Activated CD4-positive, alpha-beta T cell treated with anti-CD3 and anti-CD28 coated beads, Interleukin-2, amount 50 U/mL, for 16 hours (primary cell): Measurements from ENCODE around the gene LAG3.

ENCODE experiments used
- DNase-seq: peaks from one replicate; pipeline ENCODE4 v3.0.0-alpha.2; 2020

The LAG3 gene

DNA sequence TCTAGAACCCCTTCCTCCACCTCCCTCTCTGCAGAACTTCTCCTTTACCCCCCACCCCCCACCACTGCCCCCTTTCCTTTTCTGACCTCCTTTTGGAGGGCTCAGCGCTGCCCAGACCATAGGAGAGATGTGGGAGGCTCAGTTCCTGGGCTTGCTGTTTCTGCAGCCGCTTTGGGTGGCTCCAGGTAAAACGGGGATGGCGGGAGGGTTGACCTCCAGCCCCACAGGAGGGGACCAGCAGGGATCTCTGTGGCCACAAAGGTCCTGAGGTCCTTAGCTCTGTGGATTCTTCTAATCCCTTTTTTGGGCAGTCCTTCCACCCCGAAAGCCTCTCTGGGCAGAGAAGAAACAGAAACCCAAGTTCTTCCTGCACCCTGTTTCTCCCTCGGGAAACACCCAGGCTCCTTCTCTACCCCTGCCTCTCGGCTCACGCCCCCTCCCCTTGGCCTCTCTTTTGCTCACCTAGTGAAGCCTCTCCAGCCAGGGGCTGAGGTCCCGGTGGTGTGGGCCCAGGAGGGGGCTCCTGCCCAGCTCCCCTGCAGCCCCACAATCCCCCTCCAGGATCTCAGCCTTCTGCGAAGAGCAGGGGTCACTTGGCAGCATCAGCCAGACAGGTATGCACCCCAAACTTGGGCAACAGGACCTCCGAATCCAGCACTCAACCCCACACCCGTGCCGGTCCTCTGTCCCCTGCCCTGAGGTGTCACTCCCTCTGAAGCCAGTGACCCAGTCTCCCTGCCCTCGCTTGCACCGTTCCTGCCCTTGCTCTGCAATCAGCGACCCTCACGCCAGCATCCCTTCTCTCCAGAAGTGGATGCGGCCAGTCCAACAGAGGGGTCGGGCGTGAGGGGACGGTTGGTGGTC, 638 bp downstream of the LAG3 start:
- DNase-seq = no peak

DNA sequence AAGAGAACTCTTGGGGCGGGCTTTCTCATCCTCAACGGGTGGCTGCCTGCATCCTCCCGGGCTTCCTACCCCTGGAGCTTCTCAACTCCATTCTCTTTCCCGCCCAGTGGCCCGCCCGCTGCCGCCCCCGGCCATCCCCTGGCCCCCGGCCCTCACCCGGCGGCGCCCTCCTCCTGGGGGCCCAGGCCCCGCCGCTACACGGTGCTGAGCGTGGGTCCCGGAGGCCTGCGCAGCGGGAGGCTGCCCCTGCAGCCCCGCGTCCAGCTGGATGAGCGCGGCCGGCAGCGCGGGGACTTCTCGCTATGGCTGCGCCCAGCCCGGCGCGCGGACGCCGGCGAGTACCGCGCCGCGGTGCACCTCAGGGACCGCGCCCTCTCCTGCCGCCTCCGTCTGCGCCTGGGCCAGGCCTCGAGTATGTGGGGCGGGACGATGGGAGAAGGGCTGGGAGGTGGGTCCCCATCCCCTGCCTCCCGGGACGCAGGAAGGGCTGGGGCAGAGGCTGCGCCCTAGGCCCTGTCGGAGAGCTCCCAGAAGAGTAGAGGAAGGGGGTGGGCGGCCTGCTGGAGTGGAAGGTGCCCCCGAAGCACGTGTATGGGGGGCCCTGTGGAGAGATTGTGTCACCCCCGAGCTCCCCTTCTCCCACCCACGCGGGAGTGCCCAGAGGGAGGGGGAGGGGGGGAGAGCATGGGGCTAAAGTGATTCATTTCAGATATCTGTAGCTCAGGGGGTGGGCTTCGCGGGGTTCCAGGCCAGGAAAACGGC, 1.5 kb downstream of the LAG3 start:
- no peak for DNase-seq

DNA sequence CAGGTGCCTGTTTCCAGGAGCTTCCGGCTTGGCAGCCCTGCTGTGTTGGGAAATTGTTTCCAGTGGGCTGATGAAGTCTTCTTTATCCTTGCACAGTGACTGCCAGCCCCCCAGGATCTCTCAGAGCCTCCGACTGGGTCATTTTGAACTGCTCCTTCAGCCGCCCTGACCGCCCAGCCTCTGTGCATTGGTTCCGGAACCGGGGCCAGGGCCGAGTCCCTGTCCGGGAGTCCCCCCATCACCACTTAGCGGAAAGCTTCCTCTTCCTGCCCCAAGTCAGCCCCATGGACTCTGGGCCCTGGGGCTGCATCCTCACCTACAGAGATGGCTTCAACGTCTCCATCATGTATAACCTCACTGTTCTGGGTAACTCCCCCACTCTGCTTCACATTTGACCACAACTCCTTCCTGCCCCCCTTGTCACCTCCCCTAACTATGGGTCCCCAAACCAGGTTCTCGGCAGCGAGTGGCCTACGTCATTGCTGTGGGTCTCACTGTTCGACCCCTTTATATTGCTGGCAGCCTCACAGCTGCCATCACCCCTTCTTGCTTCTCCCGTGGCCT, 2.3 kb downstream of the LAG3 start:
- no peak for DNase-seq

DNA sequence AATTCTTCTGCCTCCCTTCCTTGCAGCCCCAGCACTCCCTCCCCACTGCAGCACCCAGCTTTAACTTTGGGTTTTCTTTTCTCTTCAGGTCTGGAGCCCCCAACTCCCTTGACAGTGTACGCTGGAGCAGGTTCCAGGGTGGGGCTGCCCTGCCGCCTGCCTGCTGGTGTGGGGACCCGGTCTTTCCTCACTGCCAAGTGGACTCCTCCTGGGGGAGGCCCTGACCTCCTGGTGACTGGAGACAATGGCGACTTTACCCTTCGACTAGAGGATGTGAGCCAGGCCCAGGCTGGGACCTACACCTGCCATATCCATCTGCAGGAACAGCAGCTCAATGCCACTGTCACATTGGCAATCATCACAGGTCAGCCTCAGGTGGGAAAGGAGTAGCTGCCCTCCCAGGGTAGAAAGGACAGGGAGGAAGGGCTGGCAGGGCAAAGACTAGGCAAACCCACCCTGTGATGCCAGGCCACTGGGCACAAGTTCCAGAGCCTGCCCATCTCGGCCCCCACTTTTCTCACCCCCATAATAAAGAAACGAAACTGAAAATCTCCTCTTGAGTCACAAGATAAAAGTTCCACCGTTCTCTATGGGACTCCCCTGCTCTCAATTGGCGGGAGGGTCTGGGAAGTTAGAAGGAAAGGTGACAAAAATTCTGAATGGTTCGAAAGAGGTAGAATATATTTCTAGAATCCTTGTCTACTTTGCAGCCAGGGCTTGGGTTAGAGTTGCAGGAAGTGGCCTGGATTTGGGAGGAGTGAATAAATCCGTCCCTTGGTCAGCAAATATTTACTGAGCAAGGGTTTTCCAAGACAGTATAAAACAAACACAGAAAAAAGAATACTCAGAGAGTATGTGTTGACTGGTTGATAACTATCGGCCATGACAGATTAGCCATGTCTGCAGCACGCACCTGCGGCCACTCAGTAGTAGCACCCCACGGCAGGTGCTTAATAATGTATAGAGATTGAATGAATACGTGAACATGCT, 3.2 kb downstream of the LAG3 start:
- no peak for DNase-seq

DNA sequence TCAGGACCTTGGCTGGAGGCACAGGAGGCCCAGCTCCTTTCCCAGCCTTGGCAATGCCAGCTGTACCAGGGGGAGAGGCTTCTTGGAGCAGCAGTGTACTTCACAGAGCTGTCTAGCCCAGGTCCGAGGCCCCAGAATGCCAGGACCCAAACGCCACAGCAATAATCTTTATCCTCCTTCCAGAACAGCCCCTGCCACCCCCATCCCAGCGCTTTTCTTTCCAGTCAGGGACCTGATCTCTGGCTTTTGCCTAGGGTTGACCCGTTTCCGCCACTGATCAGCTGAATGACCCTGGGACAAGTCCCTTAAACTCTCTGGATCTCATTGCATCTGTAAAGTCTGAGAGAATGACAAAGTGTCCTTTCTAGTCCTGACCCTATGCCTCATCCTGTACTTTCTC, 5.1 kb downstream of the LAG3 start:
- DNase-seq = no peak

DNA sequence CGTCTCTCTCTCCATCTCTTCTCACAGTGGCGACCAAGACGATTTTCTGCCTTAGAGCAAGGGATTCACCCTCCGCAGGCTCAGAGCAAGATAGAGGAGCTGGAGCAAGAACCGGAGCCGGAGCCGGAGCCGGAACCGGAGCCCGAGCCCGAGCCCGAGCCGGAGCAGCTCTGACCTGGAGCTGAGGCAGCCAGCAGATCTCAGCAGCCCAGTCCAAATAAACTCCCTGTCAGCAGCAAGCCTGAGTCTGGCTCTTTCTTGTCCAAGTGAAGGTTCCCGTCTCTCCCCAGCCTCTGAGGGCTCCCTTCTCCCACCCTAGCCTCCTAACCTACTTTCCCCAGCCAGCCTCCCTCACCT, 5.9 kb downstream of the LAG3 start:
- no peak for DNase-seq

DNA sequence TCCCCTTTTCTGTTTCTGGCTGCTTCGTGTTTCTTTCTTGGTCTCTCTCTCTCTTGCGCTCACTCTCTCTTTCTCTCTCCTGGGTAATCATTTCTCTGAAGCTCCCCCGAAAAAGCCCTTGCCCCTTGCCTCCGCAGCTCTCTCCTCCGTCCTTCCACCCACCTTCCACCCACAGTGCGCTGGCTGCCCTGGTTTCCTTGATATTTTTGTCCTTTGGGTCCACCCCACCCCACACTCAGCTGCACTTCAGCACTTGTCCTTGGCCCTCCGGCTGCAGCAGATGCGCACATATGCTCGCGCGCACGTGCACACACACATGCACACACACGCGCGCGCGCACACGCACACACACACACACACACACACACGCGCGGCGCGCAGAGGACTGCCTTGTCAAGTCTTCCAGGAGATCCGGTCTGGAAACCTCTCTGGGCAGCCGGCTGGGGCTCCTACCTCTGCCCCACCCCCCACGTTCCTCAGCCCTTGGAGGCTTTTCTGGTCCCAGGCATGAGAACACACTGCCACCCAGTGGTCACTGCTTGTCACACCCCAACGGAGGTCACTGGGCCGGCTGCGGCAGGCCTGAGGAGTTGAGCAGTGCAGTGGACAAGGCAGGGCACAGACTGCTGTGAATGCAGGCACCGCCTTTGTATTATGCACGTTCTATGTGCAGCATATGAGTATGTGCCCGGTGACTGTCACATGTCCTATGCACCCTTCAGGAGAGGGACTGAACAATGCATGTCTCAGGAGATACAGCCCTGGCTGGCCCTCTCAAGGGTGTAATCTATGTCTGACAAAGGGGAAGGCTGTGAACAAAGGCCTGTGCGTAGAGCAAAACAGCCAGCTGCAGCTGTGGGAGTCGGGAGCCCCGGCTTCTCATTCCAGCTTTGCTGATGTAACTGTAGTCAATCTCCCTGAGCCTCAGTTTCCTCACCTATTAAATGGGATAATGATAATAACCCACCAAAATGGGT, 6.5 kb downstream of the LAG3 start:
- peak; percentile 92 for DNase-seq

DNA sequence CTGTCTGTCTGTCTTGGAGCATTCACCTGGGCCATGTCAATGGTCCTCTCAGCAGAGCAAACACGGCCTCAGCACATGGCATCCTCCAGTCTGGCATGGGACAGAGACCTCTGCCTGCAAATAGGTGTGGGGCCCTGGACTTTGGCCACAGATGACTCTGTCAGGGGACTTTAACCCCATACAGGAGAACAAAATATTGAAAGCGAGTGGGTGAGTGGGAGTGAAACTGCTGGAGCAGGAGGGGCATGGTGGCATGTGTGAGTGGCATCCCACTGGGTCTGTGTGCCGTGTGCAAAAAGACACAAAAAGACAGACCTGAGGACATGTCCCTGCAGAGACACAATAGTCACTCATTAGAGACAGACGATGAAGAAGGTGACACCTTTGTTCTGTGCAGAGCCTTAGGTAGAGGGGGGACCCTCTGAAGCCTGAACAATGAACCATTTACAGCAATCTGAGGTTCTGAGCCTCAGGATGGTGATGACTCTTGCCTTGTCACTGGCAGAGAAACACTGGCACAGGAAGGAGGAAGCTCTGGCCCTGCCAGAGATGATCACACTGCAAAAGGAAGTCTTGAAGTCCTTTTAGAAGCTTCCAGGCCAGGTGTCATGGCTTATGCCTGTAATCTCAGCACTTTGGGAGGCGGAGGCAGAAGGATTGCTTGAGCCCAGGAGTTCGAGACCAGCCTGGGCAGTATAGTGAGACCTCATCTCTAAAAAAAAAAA, 7.5 kb downstream of the LAG3 start:
- no peak for DNase-seq

DNA sequence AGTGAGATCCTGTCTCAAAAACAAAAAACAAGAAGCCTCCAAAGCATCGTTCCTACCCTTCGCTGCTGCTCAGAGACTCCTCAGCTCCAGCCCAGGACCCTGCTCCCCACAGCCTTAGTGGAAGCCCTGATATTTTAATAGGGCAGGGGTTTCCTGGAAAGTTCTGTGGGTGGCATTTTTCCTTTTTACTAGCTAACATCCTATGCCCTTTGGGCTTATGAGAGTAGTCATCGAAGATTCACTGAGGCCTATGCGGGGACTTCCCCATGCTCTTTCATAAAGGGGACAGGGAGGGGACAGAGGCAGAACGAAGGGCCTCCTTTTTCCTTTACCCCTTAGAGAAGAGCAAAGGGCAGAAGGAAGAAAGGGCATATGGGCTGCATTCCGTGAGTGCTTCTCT, 8.3 kb downstream of the LAG3 start:
- peak; percentile 54 for DNase-seq

DNA sequence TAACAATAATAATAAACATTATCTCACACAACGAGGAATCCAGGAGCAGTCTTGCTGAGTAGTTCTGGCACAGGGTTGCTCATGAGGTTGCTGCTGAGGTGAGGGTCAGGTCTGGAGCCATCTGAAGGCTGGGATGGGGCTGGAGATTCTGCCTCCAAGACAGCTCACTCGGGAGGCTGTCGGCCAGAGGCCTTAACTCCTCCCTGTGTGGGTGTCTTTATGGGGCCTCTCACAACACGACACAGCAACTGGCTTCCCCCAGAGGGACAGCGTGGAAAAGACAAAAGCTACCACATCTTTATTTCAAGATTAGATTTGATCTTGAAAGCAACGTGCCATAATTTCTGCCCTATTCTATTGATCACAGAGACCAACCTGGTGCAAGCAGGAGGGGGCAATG, 9.8 kb downstream of the LAG3 start:
- no peak for DNase-seq

DNA sequence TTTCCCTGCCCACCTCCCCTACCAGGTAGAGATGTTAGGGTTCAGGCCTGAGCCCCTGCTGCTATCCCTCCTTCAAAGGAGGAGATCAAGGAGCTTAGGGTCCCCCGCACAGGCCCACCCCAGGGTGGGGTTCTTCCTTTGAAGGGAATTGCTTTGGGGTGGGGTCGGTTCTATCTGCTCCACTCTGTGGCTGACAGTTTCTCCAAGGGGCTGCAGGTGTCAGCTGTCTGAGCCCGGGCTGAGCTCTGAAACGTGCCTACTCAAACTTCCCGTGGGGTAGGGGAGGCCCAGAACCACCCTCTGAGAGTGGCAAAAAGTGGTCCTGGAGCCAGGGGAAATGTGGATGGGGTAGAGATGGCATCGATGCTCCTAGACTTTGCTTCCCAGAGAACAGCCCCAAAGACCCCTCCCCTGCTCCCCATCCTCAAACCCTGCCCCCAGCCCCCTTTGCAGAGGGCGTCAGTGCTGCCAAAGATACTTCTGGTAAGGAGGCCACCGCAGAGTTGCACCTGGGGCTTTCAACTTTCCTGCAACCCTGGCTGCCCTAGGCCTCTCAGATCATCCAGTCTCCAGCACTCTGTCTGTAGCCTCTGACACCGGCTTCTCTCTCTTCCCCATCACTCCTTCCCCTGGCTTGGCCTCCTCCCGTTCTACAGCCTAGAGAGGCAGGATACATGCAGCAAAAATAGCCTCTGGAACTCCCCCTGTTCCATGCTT, 10.7 kb downstream of the LAG3 start:
- no peak for DNase-seq

DNA sequence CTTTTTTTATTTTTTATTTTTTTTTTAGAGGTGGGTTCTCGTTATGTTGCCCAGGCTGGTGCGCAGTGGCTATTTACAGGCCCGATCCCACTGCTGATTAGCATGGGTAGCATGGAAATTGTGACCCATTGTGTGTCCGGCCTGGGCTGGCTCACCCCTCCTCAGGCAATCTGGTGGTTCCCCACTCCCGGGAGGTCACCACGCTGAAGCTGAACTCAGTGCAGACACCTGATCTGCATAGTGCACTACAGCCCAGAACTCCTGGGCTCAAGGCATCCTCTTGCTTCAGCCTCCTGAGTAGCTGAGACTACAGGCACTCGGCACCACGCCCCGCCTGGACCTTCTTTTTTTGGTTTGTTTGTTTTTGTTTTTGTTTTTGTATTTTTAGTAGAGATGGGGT, 11.5 kb downstream of the LAG3 start:
- DNase-seq = no peak

DNA sequence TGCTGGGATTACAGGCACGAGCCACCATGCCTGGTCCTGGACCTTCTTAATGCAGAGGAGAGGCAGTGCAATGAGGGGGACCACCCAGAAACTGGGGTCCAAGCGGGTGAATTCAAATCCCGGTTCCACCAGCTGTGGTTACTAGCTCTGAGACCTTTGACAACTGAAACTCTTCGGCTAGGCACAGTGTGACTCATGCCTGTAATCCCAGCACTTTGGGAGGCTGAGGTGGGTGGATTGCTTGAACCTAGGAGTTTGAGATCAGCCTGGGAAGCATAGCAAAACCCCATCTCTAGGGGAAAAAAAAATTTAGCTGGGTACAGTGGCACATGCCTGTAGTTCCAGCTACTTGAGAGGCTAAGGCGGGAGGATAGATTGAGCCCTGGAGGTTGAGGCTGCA, 12.0 kb downstream of the LAG3 start:
- DNase-seq = no peak

DNA sequence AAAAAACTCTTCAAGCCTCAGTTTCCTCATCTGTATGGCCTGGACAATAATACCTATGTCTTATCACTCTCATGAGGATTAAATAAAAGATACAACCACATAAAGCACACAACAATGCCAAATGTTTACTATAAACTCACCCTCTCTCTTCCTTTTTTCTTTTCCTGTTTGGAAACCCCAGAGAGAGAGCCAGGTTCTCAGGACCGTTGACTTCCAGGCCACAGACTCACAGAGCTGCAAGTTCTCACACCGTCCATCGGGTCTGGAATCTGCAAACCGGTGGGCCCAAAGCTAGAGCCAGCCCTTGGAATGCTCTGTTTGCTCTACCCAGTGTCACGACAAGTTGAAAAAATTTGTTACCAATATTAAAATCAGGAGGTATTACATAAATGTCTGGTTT, 12.4 kb downstream of the LAG3 start:
- no peak for DNase-seq

DNA sequence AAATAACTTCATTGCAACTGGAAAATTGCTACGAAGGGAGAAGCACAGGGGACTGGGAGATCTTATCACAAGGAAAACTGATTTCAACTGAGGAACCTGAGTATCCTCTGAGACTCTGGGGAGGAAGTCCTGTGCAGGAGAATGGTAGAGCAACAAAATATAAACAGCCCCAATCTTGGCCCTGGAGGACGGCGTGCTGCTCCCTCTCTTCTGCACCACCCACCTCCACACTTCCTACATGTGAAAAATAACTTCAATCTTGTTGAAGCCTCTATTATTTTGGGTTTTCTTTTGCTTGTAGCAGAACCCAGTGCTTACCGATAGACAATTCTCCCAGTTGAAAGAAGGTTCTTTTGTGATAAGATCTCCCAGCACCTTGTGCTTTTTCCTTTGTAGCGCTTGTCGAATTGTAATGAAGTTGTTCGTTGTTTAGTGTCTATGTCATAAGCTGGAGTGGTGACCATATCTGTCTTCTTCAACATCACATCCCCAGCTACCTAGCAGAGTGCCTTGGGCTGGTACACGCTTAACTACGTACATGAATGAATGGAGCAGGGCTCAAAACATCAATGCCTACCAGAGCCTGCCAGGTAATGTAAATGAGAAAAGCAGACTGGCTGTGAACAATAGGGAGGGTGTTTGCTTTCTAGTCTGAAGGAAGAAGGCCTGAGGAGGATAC, 14.2 kb downstream of the LAG3 start:
- DNase-seq = peak; percentile 32

DNA sequence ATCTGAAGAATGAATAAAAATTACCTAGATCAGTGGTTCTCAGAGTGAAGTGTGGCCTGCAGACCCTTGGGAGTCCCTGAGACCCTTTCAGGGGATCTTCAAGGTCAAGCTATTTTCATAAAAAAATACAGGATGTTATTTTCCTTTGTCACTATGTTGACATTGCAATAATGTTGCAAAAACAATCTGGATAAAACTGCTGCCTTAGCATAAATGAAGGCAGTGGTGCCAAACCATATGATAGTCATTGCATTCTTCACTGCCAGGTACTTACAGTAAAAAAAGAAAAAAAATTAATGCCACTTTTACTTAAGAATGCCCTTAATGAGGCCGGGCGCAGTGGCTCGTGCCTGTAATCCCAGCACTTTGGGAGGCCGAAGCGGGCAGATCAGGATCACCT, 15.0 kb downstream of the LAG3 start:
- DNase-seq = no peak

DNA sequence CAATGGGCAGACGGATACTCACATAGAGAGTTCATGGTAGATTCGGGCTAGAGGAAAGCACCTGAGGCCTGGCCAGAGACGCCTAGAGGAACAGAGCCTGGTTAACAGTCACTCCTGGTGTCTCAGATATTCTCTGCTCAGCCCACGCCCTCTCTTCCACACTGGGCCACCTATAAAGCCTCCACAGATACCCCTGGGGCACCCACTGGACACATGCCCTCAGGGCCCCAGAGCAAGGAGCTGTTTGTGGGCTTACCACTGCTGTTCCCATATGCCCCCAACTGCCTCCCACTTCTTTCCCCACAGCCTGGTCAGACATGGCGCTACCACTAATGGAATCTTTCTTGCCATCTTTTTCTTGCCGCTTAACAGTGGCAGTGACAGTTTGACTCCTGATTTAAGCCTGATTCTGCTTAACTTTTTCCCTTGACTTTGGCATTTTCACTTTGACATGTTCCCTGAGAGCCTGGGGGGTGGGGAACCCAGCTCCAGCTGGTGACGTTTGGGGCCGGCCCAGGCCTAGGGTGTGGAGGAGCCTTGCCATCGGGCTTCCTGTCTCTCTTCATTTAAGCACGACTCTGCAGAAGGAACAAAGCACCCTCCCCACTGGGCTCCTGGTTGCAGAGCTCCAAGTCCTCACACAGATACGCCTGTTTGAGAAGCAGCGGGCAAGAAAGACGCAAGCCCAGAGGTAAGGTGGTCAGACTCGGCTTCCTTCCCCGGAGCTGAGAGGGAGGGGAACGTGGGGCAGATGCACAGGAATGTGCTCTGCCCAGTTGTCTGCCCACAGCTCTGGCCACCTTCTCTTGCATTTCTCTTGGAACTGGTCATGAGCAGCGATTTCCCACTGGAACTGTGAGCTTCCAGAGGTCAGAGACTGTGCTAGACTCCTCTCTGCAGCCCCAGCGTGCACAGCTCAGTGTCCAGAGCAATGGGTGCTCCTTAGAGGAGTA, 16.9 kb downstream of the LAG3 start, which contains the start of gene CD4:
TSS of gene CD4 (plus strand) at position 557 of the 953 bp plus-strand sequence. CDS start 10,611 bp downstream, outside the sequence.
- DNase-seq = peak; percentile 94

DNA sequence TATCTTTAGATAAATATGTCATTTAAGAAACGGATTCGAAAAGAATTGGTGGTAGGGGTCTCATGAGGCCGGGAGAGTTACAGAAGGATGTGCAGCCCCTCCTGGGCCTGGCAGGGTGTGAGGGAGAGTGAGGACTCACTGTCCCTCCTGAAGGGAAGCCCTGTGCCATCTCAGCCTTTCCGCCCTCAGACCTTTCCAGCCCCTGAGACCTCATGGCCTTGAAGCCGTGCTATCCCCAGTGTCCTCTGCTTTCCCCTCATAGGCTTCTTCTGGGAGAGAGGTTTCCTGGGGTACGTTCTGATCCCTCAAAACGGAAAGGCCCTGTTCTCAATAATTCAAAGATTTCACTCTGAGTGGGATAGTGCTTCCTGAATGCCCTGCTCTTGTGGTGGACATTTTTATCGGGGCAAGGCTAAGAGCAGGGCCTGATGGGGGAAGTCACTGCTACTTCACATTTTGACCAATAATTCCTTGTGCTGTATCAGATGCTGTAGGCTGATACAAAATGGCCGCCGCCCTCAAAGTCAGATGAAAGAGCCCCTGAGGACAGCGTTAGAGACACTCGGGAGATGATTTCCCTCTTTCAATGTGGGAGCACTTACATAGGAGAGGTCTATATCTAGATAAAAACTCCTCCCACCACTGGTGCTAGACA, 18.3 kb downstream of the LAG3 start:
- DNase-seq = peak; percentile 75
